MM.1S (cell line): ENCODE results near the gene ATP10D.

Source experiments
- DNase-seq: peaks from one replicate; pipeline ENCODE4 v3.0.0-alpha.2; 2015
- H2AFZ ChIP-seq: fragments of 300-600 bp; sonication (generic); 2 replicates; pipeline ENCODE4 v1.6.0; 2016; ENCODE audit warnings: antibody characterized with exemption, low read length
- H3F3A ChIP-seq: fragments of 300-600 bp; sonication (generic); 2 replicates; pipeline ENCODE4 v1.6.1; 2016; ENCODE audit warnings: mild to moderate bottlenecking, antibody characterized with exemption, low read length, moderate library complexity, mixed read lengths; ENCODE audit not compliant: insufficient read depth
- H3K27ac ChIP-seq: fragments of 300-600 bp; sonication (generic); 2 replicates; pipeline ENCODE4 v1.5.1; 2016; ENCODE audit warnings: mild to moderate bottlenecking, low read length
- H3K27me3 ChIP-seq: fragments of 300-600 bp; sonication (generic); replicated peaks from 2 replicates; pipeline ENCODE4 v1.6.0; 2016; ENCODE audit warnings: low read length; ENCODE audit not compliant: insufficient read depth
- H3K36me3 ChIP-seq: fragments of 300-600 bp; sonication (generic); replicated peaks from 2 replicates; pipeline ENCODE4 v1.6.1; 2016; ENCODE audit warnings: mild to moderate bottlenecking, low read length, mixed read lengths; ENCODE audit not compliant: insufficient read depth
- H3K4me1 ChIP-seq: fragments of 300-600 bp; sonication (generic); 2 replicates; pipeline ENCODE4 v1.6.1; 2016; ENCODE audit warnings: low read length, mixed read lengths
- H3K4me2 ChIP-seq: fragments of 300-600 bp; sonication (generic); 2 replicates; pipeline ENCODE4 v1.6.0; 2016; ENCODE audit warnings: low read depth, low read length
- H3K4me3 ChIP-seq: fragments of 300-600 bp; sonication (generic); 2 replicates; pipeline ENCODE4 v1.5.1; 2016; ENCODE audit warnings: low read length, mixed read lengths
- H3K79me2 ChIP-seq: fragments of 300-600 bp; sonication (generic); 2 replicates; pipeline ENCODE4 v1.6.1; 2016; ENCODE audit warnings: mixed run types, low read length, mixed read lengths
- H3K9ac ChIP-seq: fragments of 300-600 bp; sonication (generic); 2 replicates; pipeline ENCODE4 v1.6.1; 2016; ENCODE audit warnings: low read length, mixed read lengths
- H3K9me2 ChIP-seq: fragments of 300-600 bp; sonication (generic); replicated peaks from 2 replicates; pipeline ENCODE4 v1.6.1; 2016; ENCODE audit warnings: mild to moderate bottlenecking, low read length, mixed read lengths; ENCODE audit not compliant: insufficient read depth
- H3K9me3 ChIP-seq: fragments of 300-600 bp; sonication (generic); replicated peaks from 2 replicates; pipeline ENCODE4 v1.6.1; 2016; ENCODE audit warnings: mild to moderate bottlenecking, low read length, mixed read lengths; ENCODE audit not compliant: insufficient read depth
- H4K20me1 ChIP-seq: fragments of 300-600 bp; sonication (generic); 2 replicates; pipeline ENCODE4 v1.6.1; 2016; ENCODE audit warnings: mild to moderate bottlenecking, low read length, moderate library complexity, mixed read lengths; ENCODE audit not compliant: insufficient read depth
- CTCF ChIP-seq: fragments of 300-600 bp; sonication (generic); IDR thresholded peaks from 2 replicates; pipeline ENCODE4 v1.5.1; 2016; ENCODE audit warnings: antibody characterized with exemption, low read length, mixed read lengths
- EZH2 ChIP-seq: fragments of 300-600 bp; sonication (generic); optimal IDR thresholded peaks from 2 replicates; pipeline ENCODE3; 2017; ENCODE audit warnings: low read depth, mild to moderate bottlenecking, antibody characterized with exemption, low read length, mixed read lengths
- EZH2phosphoT487 ChIP-seq: fragments of 300-600 bp; sonication (generic); IDR thresholded peaks from 2 replicates; pipeline ENCODE4 v1.6.1; 2018; ENCODE audit warnings: antibody characterized with exemption, low read length

The ATP10D gene

GRCh38 chr4:47469951-47470350 is 15.1 kb upstream of the ATP10D start:
- Histone ChIP-seq H3K4me2 (no peak overlapping the region), H3K9ac (no peak overlapping the region), H3K27ac (no peak overlapping the region), H3K9me2 (no peaks in the 10 kb centered on the region), H3F3A (no peaks in the 10 kb centered on the region), H3K27me3 (no peaks in the 10 kb centered on the region), H4K20me1 (no peaks in the 10 kb centered on the region), H2AFZ (no peak overlapping the region), H3K36me3 (no peaks in the 10 kb centered on the region), H3K4me3 (no peak overlapping the region), H3K9me3 (no peaks in the 10 kb centered on the region), H3K4me1 (no peaks in the 10 kb centered on the region), H3K79me2 (no peaks in the 10 kb centered on the region)
- TF ChIP-seq CTCF (no peak), EZH2phosphoT487 (no peak), EZH2 (no peak)
- no peak for DNase-seq

GRCh38 chr4:47471064-47471463 is 14.0 kb upstream of the ATP10D start:
- Histone ChIP-seq H3K36me3 (no peaks in the 10 kb centered on the region), H3K9me3 (no peaks in the 10 kb centered on the region), H3K9me2 (no peaks in the 10 kb centered on the region), H2AFZ (no peak overlapping the region), H3F3A (no peaks in the 10 kb centered on the region), H3K27ac (no peak overlapping the region), H3K4me2 (no peak overlapping the region), H3K4me1 (no peaks in the 10 kb centered on the region), H4K20me1 (no peaks in the 10 kb centered on the region), H3K79me2 (no peaks in the 10 kb centered on the region), H3K9ac (no peak overlapping the region), H3K27me3 (no peaks in the 10 kb centered on the region), H3K4me3 (no peak overlapping the region)
- no peak for DNase-seq
- TF ChIP-seq EZH2phosphoT487: no peak

GRCh38 chr4:47471591-47471990 is 13.5 kb upstream of the ATP10D start:
- H3K4me3 ChIP-seq: no peak overlapping the region
- no peak overlapping the region for H3K27ac ChIP-seq
- H4K20me1 ChIP-seq: no peaks in the 10 kb centered on the region
- TF ChIP-seq EZH2: no peak
- TF ChIP-seq EZH2phosphoT487: no peak
- TF ChIP-seq CTCF: no peak
- H3K4me2 ChIP-seq: no peak overlapping the region
- no peaks in the 10 kb centered on the region for H3K79me2 ChIP-seq
- no peak for DNase-seq
- no peak overlapping the region for H2AFZ ChIP-seq
- no peaks in the 10 kb centered on the region for H3K36me3 ChIP-seq
- H3K9me2 ChIP-seq: no peaks in the 10 kb centered on the region
- no peaks in the 10 kb centered on the region for H3K27me3 ChIP-seq
- no peaks in the 10 kb centered on the region for H3K4me1 ChIP-seq
- H3K9me3 ChIP-seq: no peaks in the 10 kb centered on the region
- H3K9ac ChIP-seq: no peak overlapping the region
- no peaks in the 10 kb centered on the region for H3F3A ChIP-seq

GRCh38 chr4:47473141-47473750 is 11.8 kb upstream of the ATP10D start:
- Histone ChIP-seq H3F3A (no peaks in the 10 kb centered on the region), H2AFZ (no peak overlapping the region), H3K36me3 (no peaks in the 10 kb centered on the region), H3K4me2 (no peak overlapping the region), H3K27me3 (no peaks in the 10 kb centered on the region), H3K9ac (no peak overlapping the region), H3K4me3 (no peak overlapping the region), H3K27ac (no peak overlapping the region), H4K20me1 (no peaks in the 10 kb centered on the region), H3K4me1 (no peaks in the 10 kb centered on the region), H3K9me2 (no peaks in the 10 kb centered on the region), H3K9me3 (no peaks in the 10 kb centered on the region), H3K79me2 (no peaks in the 10 kb centered on the region)
- TF ChIP-seq EZH2phosphoT487: no peak
- DNase-seq: no peak
